ENCODE measurements around the gene PDE7B.

The PDE7B gene

GRCh38 chr6:135987226-135987625 lies 135.7 kb downstream of the PDE7B start:
- Histone ChIP-seq H3K9ac (ENCODE audit: low read length) (no peak overlapping the region), H3K9me2 (ENCODE audit: low read depth, low read length) (no peaks in the 10 kb centered on the region), H3K79me2 (ENCODE audit: insufficient read depth, low read length) (no peaks in the 10 kb centered on the region), H3K27ac (ENCODE audit: low read depth, low read length, poor library complexity, severe bottlenecking) (no peak overlapping the region), H3K9me3 (ENCODE audit: low read length) (no peaks in the 10 kb centered on the region), H3K4me3 (ENCODE audit: low read depth, low read length, poor library complexity, severe bottlenecking) (no peak overlapping the region), H2AFZ (ENCODE audit: low read length) (no peak overlapping the region), H3K4me1 (ENCODE audit: insufficient read depth, low read length, severe bottlenecking) (no peaks in the 10 kb centered on the region), H3K36me3 (ENCODE audit: insufficient read depth, low read length) (no peaks in the 10 kb centered on the region), H3F3A (ENCODE audit: insufficient read depth, low read length) (no peaks in the 10 kb centered on the region), H3K4me2 (ENCODE audit: low read length) (no peak overlapping the region), H3K27me3 (ENCODE audit: insufficient read depth, low read length) (no peaks in the 10 kb centered on the region), H4K20me1 (ENCODE audit: insufficient read depth, low read length) (no peaks in the 10 kb centered on the region)
- TF ChIP-seq EZH2 (IDR thresholded peaks at IDR 0.05; ENCODE audit: borderline replicate concordance, low read length), result no peak
- no peak for TF ChIP-seq CTCF (IDR thresholded peaks at IDR 0.05; ENCODE audit: low read length)

DNA sequence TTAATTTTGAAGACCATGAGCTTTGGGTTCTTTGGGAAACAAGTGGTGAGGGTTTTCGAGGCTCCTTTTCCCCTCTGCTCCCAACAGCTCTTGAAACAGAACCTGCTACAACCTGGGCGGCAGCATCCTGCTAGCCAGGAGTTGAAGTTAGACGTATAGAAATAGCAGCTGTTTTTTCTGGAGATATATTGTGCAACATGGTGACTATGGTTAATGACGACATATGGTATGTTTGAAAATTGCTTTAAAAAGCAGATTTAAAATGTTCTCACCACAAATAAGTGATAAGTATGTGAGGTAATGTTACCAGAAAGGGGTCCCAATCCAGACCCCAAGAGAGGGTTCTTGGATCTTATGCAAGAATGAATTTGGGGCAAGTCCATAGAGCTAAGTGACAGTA lies 138.9 kb downstream of the PDE7B start:
- Histone ChIP-seq H3K9me2 (ENCODE audit: low read depth, low read length) (no peaks in the 10 kb centered on the region), H3K4me3 (ENCODE audit: low read depth, low read length, poor library complexity, severe bottlenecking) (no peak overlapping the region), H3K9me3 (ENCODE audit: low read length) (no peaks in the 10 kb centered on the region), H3K79me2 (ENCODE audit: insufficient read depth, low read length) (no peaks in the 10 kb centered on the region), H3K27me3 (ENCODE audit: insufficient read depth, low read length) (no peaks in the 10 kb centered on the region), H3K36me3 (ENCODE audit: insufficient read depth, low read length) (no peaks in the 10 kb centered on the region), H2AFZ (ENCODE audit: low read length) (no peak overlapping the region), H3K4me1 (ENCODE audit: insufficient read depth, low read length, severe bottlenecking) (no peaks in the 10 kb centered on the region), H3K27ac (ENCODE audit: low read depth, low read length, poor library complexity, severe bottlenecking) (no peak overlapping the region), H3K9ac (ENCODE audit: low read length) (no peak overlapping the region), H3K4me2 (ENCODE audit: low read length) (no peak overlapping the region), H4K20me1 (ENCODE audit: insufficient read depth, low read length) (no peaks in the 10 kb centered on the region), H3F3A (ENCODE audit: insufficient read depth, low read length) (no peaks in the 10 kb centered on the region)
- no peak for TF ChIP-seq CTCF (IDR thresholded peaks at IDR 0.05; ENCODE audit: low read length)
- TF ChIP-seq EZH2 (IDR thresholded peaks at IDR 0.05; ENCODE audit: borderline replicate concordance, low read length), result no peak

DNA sequence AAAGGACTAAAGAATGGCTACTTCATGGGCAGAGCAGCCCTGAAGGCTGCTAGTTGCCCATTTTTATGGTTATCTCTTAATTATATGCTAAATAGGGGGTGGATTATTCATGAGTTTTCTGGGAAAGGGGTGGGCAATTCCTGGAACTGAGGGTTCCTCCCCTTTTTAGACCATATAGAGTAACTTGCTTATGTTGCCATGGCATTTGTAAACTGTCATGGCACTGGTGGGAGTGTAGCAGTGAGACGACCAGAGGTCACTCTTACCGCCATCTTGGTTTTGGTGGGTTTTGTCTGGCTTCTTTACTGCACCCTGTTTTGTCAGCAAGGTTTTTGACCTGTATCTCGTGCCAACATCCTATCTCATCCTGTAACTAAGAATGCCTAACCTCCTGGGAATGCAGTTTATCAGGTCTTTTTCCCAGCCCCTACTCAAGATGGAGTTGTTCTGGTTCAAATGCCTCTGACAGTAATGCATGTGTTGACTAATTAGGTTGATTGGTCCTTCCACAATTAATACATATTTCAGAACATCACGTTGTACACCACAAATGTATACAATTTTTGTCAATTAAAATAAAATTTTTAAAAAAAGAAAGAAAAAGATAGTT lies 139.5 kb downstream of the PDE7B start:
- Histone ChIP-seq H3F3A (ENCODE audit: insufficient read depth, low read length) (no peaks in the 10 kb centered on the region), H3K36me3 (ENCODE audit: insufficient read depth, low read length) (no peaks in the 10 kb centered on the region), H3K4me3 (ENCODE audit: low read depth, low read length, poor library complexity, severe bottlenecking) (no peak overlapping the region), H3K27ac (ENCODE audit: low read depth, low read length, poor library complexity, severe bottlenecking) (no peak overlapping the region), H3K9ac (ENCODE audit: low read length) (no peak overlapping the region), H3K9me3 (ENCODE audit: low read length) (no peaks in the 10 kb centered on the region), H3K9me2 (ENCODE audit: low read depth, low read length) (no peaks in the 10 kb centered on the region), H3K4me1 (ENCODE audit: insufficient read depth, low read length, severe bottlenecking) (no peaks in the 10 kb centered on the region), H4K20me1 (ENCODE audit: insufficient read depth, low read length) (no peaks in the 10 kb centered on the region), H3K4me2 (ENCODE audit: low read length) (no peak overlapping the region), H2AFZ (ENCODE audit: low read length) (no peak overlapping the region), H3K27me3 (ENCODE audit: insufficient read depth, low read length) (no peaks in the 10 kb centered on the region), H3K79me2 (ENCODE audit: insufficient read depth, low read length) (no peaks in the 10 kb centered on the region)
- no peak for TF ChIP-seq EZH2 (IDR thresholded peaks at IDR 0.05; ENCODE audit: borderline replicate concordance, low read length)
- no peak for TF ChIP-seq CTCF (IDR thresholded peaks at IDR 0.05; ENCODE audit: low read length)

All from OCI-LY1 (cell line).